GM18520 (cell line): ENCODE measurements around the gene CMTM2.
"Not testable (repeated sequence)": the region's sequence is repeated elsewhere in the genome, so short reads cannot be mapped to it uniquely, and the experiment has no call there.

Source experiments
- ATAC-seq: cut with Tn5 transposase; IDR thresholded peaks from one replicate; pipeline ENCODE4 v1.9.1; 2021; ENCODE audit not compliant: unreplicated experiment

CMTM2 gene

GRCh38 chr16:66581246-66581952 lies 2.1 kb downstream of the CMTM2 start:
- no peak for ATAC-seq

GRCh38 chr16:66585481-66586239 lies 6.4 kb downstream of the CMTM2 start:
- ATAC-seq = no peak

GRCh38 chr16:66587881-66588600 lies 8.8 kb downstream of the CMTM2 start:
- ATAC-seq = no peak

GRCh38 chr16:66588981-66589713 lies 9.9 kb downstream of the CMTM2 start:
- no peak for ATAC-seq

- no peak for ATAC-seq
Measured at GRCh38 chr16:66590322-66590721, 11.1 kb downstream of the CMTM2 start.

- no peak for ATAC-seq
Measured at GRCh38 chr16:66591018-66591417, 11.8 kb downstream of the CMTM2 start.

GRCh38 chr16:66592241-66592640 lies 13.0 kb downstream of the CMTM2 start:
- no peak for ATAC-seq

- no peak for ATAC-seq
Measured at GRCh38 chr16:66592814-66593213, 13.6 kb downstream of the CMTM2 start.

GRCh38 chr16:66594739-66595138 lies 15.5 kb downstream of the CMTM2 start:
- ATAC-seq = no peak

GRCh38 chr16:66596559-66596958 lies 17.3 kb downstream of the CMTM2 start:
- not testable (repeated sequence) for ATAC-seq

- ATAC-seq = no peak
Measured at GRCh38 chr16:66596986-66597848, 18.0 kb downstream of the CMTM2 start.

- ATAC-seq = no peak
Measured at GRCh38 chr16:66598111-66598510, 18.8 kb downstream of the CMTM2 start.

- no peak for ATAC-seq
Measured at GRCh38 chr16:66599726-66600125, 20.5 kb downstream of the CMTM2 start.

GRCh38 chr16:66600477-66600876 lies 21.2 kb downstream of the CMTM2 start:
- no peak for ATAC-seq

- ATAC-seq = no peak
Measured at GRCh38 chr16:66601471-66601870, 22.2 kb downstream of the CMTM2 start.

- no peak for ATAC-seq
Measured at GRCh38 chr16:66603537-66604375, 24.5 kb downstream of the CMTM2 start.

GRCh38 chr16:66604376-66605176 lies 25.3 kb downstream of the CMTM2 start, which contains the start of gene CMTM3:
Gene CMTM3, plus strand, starts transcription at chr16:66604704. Its CDS starts 102 bp downstream, at chr16:66604806.
- no peak for ATAC-seq
